Mucosa of rectum (tissue), 2 donors: ENCODE results near the gene ARF1.

Source experiments
- H3K27ac ChIP-seq, 2 donors: one replicate each; pipeline ENCODE4 v1.7.0; 2013; ENCODE audit warnings: inconsistent platforms in 2 of 2, low read depth in 2 of 2, low read length in 2 of 2
- H3K27me3 ChIP-seq, 2 donors: one replicate each; pipeline ENCODE4 v1.7.0; 2013; ENCODE audit warnings: low read length in 2 of 2; ENCODE audit not compliant: control insufficient read depth in 2 of 2, insufficient read depth in 2 of 2
- H3K36me3 ChIP-seq, 2 donors: one replicate each; pipeline ENCODE4 v1.7.0; 2013; ENCODE audit warnings: low read length in 2 of 2; ENCODE audit not compliant: control insufficient read depth in 2 of 2, insufficient read depth in 2 of 2
- H3K4me1 ChIP-seq, 2 donors: one replicate each; pipeline ENCODE4 v1.7.0; 2013; ENCODE audit warnings: low read length in 2 of 2, mild to moderate bottlenecking in 1 of 2; ENCODE audit not compliant: control insufficient read depth in 2 of 2, insufficient read depth in 2 of 2
- H3K4me3 ChIP-seq, 2 donors: one replicate each; pipeline ENCODE4 v1.7.0; 2013; ENCODE audit warnings: low read length in 2 of 2
- H3K9ac ChIP-seq, 2 donors: one replicate each; pipeline ENCODE4 v1.7.0; 2013; ENCODE audit warnings: low read length in 2 of 2, low read depth in 1 of 2, mild to moderate bottlenecking in 1 of 2
- H3K9me3 ChIP-seq, 2 donors: one replicate each; pipeline ENCODE4 v1.7.0; 2013; ENCODE audit warnings: low read length in 2 of 2; ENCODE audit not compliant: control insufficient read depth in 2 of 2
- donor health status: healthy.
- donor health status: Normal muscosa, but diverticular disease.

ARF1 gene

GRCh38 chr1:228079013-228079412 is 3.5 kb upstream of the ARF1 start:
- Histone ChIP-seq H3K27ac (no peak overlapping the region), H3K9me3 (no peaks in the 10 kb centered on the region), H3K9ac (no peak overlapping the region), H3K27me3 (peaks cover 3 to 10% of the 10 kb centered on the region in 2 donors), H3K36me3 (no peaks in the 10 kb centered on the region), H3K4me3 (no peak overlapping the region), H3K4me1 (peaks cover 10 to 11% of the 10 kb centered on the region in 2 donors)

- Histone ChIP-seq H3K27ac (no peak overlapping the region), H3K36me3 (no peaks in the 10 kb centered on the region), H3K4me1 (peaks cover 18% of the 10 kb centered on the region in 2 donors), H3K9me3 (no peaks in the 10 kb centered on the region), H3K27me3 (peaks cover 3 to 6% of the 10 kb centered on the region in 2 donors), H3K9ac (no peak overlapping the region), H3K4me3 (no peak overlapping the region)
These were observed 2.8 kb upstream of the ARF1 start for GRCh38 chr1:228079601-228080263.

GRCh38 chr1:228081144-228081543 is 1.4 kb upstream of the ARF1 start:
- Histone ChIP-seq H3K9ac (peak overlapping the region; percentile 60 to 99), H3K27ac (no peak overlapping the region), H3K4me3 (peak overlapping the region; percentile 92 to 95)

GRCh38 chr1:228081578-228082213 is 812 bp upstream of the ARF1 start:
- Histone ChIP-seq H3K36me3 (no peaks in the 10 kb centered on the region), H3K4me3 (peak overlapping the region; percentile 92 to 95), H3K27me3 (no peaks in the 10 kb centered on the region), H3K27ac (peak overlapping the region; percentile 78 to 93), H3K9me3 (no peaks in the 10 kb centered on the region), H3K9ac (peak overlapping the region; percentile 85 to 99), H3K4me1 (peaks cover 33 to 37% of the 10 kb centered on the region in 2 donors)

More at GRCh38 chr1:228081144-228081543, 1.4 kb upstream of the ARF1 start:
- Histone ChIP-seq H3K4me1 (peaks cover 32 to 33% of the 10 kb centered on the region in 2 donors), H3K9me3 (no peaks in the 10 kb centered on the region), H3K27me3 (no peaks in the 10 kb centered on the region), H3K36me3 (no peaks in the 10 kb centered on the region)

- peak overlapping the region; percentile 93 to 99 for H3K27ac ChIP-seq
- no peaks in the 10 kb centered on the region for H3K9me3 ChIP-seq
- peaks cover 42 to 51% of the 10 kb centered on the region in 2 donors for H3K4me1 ChIP-seq
- peak overlapping the region; percentile 92 to 95 for H3K4me3 ChIP-seq
- no peaks in the 10 kb centered on the region for H3K36me3 ChIP-seq
- peak overlapping the region; percentile 98 to 99 for H3K9ac ChIP-seq
- no peaks in the 10 kb centered on the region for H3K27me3 ChIP-seq
These were observed 686 bp downstream of the ARF1 start for GRCh38 chr1:228082918-228083870.

GRCh38 chr1:228083871-228084278 is 1.4 kb downstream of the ARF1 start:
- peaks cover 48 to 57% of the 10 kb centered on the region in 2 donors for H3K4me1 ChIP-seq
- no peaks in the 10 kb centered on the region for H3K27me3 ChIP-seq
- peak overlapping the region; percentile 98 to 99 for H3K9ac ChIP-seq
- peak overlapping the region; percentile 92 to 95 for H3K4me3 ChIP-seq
- peaks cover 4 to 6% of the 10 kb centered on the region in 2 donors for H3K36me3 ChIP-seq
- peak overlapping the region; percentile 93 to 99 for H3K27ac ChIP-seq
- H3K9me3 ChIP-seq = no peaks in the 10 kb centered on the region

- peaks cover 5 to 8% of the 10 kb centered on the region in 2 donors for H3K36me3 ChIP-seq
- peak overlapping the region; percentile 93 to 99 for H3K27ac ChIP-seq
- H3K9me3 ChIP-seq = no peaks in the 10 kb centered on the region
- peaks cover 52 to 61% of the 10 kb centered on the region in 2 donors for H3K4me1 ChIP-seq
- peak overlapping the region; percentile 92 to 95 for H3K4me3 ChIP-seq
- H3K27me3 ChIP-seq = no peaks in the 10 kb centered on the region
- H3K9ac ChIP-seq = peak overlapping the region; percentile 98 to 99
These were observed 1.8 kb downstream of the ARF1 start for GRCh38 chr1:228084325-228084724.

- Histone ChIP-seq H3K9ac (peak overlapping the region; percentile 19 to 99), H3K9me3 (no peaks in the 10 kb centered on the region), H3K4me3 (peak overlapping the region; percentile 32 to 95), H3K4me1 (peaks cover 57 to 66% of the 10 kb centered on the region in 2 donors), H3K36me3 (peaks cover 5 to 9% of the 10 kb centered on the region in 2 donors), H3K27me3 (no peaks in the 10 kb centered on the region), H3K27ac (peak overlapping the region; percentile 48 to 99)
These were observed 2.3 kb downstream of the ARF1 start for GRCh38 chr1:228084797-228085196.

GRCh38 chr1:228085287-228085951 is 2.9 kb downstream of the ARF1 start:
- peak overlapping the region; percentile 26 to 52 for H3K9ac ChIP-seq
- no peaks in the 10 kb centered on the region for H3K9me3 ChIP-seq
- peaks cover 62 to 72% of the 10 kb centered on the region in 2 donors for H3K4me1 ChIP-seq
- H3K36me3 ChIP-seq = peaks cover 5 to 12% of the 10 kb centered on the region in 2 donors
- H3K27ac ChIP-seq = peak overlapping the region; percentile 48 to 99
- H3K27me3 ChIP-seq = no peaks in the 10 kb centered on the region
- H3K4me3 ChIP-seq = peak overlapping the region; percentile 32 to 95
